ENCODE data around the gene C5orf63. TPM values are rescaled to one million over a fixed set of nuclear protein-coding genes. Genes with fewer than 3 reads are reported as not detected.

C5orf63 gene
- total and polyA plus RNA-seq, 3 experiments from 2014 or later: 5.2 to 11.9 (median 10.0) TPM

Other genes with a start within 250 kb of the C5orf63 start
- gene MARCHF3, start 42.9 kb downstream of the C5orf63 start, total RNA-seq: 1 to 10 TPM; 1.9 to 2.9 TPM
- 2.5 TPM for gene MARCHF3, start 42.9 kb downstream of the C5orf63 start, polyA plus RNA-seq
- gene MEGF10, start 217.3 kb upstream of the C5orf63 start, total RNA-seq: not detected
- not detected for gene MEGF10, start 217.3 kb upstream of the C5orf63 start, polyA plus RNA-seq